8988T (cell line): ENCODE data around the gene LITAF.

Source experiments
- DNase-seq: peaks from one replicate; pipeline ENCODE4 v3.0.0; 2011

The LITAF gene

DNA sequence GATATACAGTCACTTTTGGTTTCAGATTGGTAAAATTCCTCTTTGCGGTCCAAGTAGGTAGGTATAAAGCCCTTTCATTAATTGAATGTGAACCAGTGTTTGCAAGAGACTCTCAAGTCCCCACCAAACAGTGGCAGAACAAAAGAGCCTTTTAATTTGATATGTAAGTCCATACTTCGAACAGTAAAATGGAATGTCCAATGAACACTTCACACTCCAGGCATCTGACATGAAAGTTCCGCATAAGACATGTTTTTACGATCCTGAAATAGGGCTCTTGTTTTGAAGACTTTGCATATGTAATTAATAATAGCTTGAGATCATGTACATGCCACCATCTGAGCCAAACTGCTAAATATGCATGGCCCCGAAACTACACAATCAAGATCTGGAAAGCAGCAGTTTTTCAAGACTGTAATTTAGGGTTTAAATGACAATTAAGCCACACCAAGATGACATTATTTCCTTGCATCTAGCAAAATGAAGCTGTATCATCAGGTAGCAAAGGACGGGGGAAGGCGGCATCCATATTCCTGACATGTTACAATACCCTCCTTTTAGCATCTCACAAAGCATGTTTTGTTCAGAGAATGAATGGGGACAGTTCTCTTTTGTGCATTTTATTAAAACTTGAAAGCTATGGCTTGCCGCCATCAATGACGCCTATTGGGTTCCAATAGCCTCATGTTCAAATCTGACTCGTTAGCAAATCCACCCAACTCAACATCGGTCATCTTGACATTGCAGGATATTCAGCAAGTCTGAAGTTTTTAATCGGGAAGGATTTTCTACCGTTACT, 39.4 kb downstream of the LITAF start:
- no peak for DNase-seq

DNA sequence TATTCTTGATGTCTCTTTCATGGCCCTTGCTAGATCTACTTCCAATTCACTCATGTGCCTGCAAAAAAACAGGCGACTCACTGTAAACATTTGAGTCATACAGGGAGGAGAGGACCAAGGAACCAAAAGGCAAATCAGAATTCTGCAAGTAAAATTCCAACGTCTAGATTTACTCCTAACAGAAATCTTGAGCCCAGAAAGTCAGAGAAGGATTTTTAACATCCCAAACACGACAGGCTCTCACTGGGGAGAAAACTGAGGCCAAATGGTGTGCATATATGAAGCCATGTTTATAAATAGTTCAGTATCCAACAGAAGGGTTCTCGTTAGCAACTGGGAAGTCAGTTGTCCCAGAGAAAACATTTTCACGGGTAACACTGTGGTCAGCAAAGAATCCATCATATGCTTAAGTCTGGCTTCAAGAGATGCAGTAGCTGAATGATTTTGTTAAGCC, 40.1 kb downstream of the LITAF start:
- no peak for DNase-seq

DNA sequence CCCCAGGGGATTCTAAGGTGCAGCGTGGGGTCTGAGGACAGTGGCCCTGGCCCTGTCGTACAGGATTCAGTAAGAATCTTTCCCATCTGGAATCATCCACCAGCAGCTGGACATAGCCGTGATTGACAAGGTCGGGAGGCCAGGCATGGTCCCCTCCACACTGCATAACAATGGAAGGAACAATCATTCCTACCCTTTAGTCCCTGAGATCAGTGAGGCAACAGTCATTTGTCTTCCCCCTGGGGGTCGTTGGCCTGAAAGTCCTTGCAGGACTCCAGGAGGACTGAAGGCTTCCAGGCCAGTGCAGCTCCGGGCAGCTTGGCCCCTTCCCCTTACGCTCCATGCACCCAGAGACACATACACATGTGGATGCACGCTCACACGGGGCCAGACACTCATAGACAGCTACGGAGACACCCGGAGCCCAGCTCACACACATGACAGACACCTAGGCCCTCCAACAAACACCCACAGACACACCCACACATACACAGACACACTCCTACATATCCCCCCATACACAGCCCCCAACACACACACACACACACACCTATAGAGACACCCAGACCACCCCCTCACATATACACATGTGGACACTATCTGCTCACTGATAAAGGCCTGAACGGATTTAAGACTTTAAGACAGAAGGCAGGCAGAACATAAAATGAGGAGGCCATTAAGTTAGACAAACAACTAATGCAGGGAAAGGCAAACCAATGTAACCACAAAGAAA, 42.9 kb downstream of the LITAF start:
- no peak for DNase-seq

DNA sequence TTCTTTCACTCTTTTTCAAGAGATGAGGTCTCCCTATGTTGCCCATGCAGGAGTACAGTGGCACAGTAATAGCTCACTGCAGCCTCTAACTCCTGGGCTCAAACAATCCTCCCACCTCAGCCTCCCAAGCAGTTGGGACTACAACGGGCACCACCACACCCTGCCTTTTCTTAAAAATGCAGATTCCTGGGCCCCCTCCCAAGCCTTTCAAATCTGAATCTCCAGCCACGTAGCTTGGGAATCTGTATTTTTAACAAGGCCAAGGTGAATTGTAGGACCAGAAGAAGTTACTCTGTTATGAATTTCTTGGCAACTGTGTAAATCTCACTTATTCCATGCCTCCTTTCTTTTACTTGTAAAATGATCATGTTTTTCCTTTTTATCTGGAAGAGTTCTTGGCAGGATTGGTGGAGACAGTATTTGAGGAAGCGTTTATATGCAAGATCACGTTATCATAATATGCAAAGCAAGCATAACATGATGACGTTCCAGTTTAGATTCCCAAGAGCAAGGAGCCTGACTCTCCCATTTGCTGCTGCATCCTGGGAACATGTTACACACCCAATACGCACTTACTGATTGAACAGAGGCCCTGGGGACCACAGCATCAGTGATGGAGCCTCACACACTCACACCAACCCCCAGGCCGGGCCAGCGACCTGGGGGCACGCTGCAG, 44.5 kb downstream of the LITAF start:
- DNase-seq, result no peak

DNA sequence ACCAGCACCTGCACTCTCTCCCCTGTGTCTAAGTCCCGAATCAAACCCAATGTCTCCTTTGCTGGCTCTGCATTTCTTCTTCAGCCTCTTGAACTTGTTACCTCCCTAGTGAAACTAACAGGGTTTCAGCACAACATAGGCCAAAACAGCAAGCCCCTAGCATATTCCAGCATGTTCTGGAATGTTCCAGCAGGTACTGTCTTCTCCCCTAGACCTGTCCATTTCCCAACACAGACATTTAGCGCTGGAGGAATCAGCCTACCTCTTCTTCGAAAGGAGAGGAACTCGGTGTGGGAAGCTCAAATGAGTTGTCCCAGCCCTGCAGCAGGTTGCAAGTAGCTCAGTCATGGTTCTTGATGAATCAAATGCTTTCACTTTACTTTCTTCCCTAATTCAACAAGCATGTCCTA, 47.1 kb downstream of the LITAF start:
- DNase-seq, result no peak

DNA sequence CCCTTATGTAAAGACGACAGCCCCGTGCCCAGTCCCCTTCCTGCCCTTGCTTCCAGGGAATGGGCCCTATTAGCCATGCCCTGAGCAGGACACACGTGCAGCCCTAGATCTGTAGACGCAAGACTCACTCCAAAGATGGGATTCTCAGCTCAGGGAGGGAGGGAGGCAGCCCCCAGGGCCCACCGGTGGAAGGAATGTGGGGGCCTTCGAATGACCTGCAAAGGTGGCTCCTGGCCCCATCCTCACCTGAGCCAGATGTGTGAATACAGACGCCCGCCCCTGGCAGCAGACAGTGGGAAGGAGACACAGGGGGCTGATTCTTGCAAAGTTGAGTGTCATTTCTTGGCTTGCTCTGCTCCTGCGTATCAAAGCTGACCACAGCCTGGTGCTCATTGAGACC, 47.8 kb downstream of the LITAF start:
- DNase-seq, result no peak

DNA sequence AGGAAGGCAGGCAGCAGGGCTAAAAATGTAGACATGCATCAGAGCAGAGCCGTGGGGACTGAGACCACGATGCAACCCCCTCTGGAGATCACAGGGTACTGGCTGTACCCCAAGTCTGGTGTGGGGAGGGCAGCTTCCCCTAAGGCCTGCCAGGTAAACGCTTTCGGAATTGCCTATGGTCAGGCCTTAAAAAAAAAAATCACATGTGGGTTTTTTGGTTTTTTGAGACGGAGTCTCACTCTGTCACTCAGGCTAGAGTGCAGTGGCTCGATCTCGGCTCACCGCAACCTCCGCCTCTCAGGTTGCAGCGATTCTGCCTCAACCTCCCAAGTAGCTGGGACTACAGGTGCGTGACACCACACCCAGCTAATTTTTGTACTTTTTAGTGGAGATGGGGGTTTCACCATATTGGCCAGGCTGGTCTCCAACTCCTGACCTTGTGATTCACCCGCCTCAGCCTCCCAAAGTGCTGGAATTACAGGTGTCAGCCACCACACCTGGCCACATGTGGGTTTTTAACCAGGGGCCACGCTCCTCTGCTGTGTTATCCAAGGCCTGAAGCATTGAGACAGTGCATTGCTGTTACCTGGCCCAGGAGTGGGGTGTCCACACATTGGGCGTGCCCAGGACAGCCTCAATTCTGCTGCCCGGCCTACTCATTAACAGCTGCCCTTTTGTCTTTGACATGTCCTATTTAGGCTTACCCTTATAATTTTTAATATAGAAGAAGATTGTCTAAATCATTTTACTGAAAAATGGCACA, 50.4 kb downstream of the LITAF start:
- DNase-seq, result no peak

DNA sequence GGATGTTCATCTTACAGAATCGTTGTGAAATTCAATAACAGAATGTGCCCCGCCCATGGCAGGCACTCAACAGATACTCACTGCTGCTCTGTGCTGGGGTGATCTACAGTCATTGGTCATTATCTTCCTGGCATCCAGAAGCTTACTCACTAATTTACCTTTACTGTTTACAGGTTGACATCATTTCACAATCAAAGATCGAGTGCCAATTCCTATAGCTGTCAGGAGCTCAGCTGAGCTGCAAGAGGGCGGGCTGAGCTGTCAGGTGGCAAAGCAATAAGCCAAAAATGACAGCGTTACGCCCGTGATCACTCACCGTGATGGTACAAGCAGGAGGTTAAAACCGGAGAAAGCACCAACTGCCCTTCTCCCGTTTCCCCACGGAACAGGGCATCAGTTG, 51.2 kb downstream of the LITAF start:
- no peak for DNase-seq

DNA sequence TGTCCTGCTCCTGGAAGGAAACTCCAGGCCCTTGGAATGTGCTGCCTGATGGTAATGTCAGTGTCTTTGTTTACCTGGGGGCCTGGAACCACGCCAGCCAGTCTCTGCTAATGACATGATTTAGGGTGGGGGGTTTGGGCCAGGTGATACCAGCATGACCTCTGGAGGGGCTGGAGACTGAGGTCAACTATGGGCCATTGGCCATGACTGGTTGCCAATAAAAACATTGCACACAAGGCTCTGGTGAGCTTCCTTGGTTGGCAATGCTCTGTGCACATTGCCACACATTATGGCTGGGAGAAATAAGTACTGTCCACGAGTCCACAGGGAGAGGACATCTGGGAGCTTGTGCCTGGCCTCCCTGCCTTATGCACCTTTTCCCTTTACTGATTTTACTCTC, 52.5 kb downstream of the LITAF start:
- DNase-seq, result no peak

DNA sequence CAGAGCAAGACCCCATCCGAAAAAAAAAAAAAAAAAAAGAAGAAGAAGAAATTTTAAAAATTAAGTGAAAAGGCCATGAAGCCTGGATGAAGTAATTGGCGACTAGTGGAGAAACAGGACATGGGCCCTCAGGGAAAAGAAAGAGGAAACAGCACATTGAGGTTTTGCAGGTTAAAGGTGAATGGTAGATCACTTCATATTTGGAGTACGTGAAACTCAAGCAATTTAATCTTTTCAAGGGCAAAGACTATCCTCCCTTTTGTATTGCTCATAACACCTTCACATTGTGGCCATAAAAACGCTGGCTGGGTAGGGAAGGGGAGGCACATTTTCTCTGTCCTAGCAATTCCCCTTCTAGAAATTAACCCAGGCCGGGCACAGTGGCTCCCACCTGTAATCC, 53.1 kb downstream of the LITAF start:
- DNase-seq, result no peak

DNA sequence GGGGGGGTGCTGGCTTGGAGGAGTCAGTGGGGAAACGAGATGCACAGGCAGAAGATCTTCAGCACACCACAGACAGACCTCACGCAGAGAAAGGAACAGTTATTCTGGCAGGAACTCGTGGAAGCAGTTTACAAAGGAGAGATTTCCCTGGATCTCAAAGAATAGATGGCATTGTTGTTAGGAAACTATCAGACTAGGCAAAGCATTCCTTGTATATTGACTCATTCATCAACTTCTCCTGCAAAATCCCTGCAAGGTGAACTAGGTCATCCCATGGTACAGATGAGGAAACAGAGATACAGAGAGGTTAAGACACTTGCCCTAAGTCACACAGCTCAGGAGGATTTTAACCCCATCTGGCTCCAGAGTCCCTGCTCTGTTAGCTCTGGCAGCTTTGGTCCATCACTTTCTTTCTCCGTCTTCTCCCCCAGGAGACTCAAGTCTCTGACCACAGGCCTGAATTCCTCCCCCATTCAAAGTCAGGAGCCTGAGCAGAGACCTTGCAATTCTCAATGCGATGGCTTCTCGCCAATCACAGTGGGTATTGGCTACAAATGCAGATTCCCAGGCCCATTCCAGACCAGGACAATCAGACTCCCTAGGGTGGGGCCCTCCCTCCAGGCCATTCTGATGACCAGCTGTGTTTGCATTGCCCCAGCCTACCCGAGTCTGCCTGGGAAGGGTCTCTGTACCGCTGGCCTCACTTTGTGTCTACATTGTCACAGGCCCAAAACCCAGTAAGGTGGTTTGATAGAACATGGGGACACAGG, 56.4 kb downstream of the LITAF start:
- DNase-seq, result no peak

DNA sequence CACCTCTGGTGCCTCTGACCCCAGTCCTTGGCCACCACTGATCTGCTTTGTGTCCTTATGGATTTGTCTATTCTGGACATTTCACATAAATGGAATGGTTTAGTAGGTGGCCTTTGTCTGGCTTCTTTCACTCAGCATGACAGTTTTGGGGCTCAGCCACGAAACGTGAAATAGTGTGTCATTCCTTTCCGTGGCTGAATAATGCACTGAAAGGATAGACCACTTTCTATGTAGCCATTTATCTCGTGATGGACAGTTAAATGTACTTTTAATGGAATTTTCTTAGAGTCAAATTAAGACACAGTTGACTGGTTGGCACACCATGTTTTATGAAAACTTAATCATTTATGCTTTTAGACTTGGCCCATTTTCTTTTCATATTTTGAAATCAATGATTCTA, 57.4 kb downstream of the LITAF start:
- DNase-seq, result no peak

DNA sequence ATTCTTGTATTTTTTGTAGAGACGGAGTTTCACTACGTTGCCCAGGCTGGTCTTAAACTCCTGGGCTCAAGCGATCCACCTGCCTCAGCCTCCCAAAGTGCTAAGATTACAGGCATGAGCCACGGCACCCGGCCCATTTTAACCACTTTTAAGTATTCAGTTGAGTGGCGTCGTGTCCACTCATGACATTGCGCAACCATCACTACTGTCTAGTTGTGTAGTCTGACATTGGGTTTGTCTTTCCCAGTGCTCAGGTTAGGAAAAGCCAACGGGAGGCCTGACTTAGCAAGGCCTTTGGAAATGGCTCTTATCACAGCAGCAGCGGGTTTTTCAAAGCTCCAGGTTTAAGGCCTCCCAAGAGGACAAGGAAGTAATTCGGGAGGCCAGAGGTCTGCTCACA, 58.7 kb downstream of the LITAF start:
- DNase-seq, result no peak

DNA sequence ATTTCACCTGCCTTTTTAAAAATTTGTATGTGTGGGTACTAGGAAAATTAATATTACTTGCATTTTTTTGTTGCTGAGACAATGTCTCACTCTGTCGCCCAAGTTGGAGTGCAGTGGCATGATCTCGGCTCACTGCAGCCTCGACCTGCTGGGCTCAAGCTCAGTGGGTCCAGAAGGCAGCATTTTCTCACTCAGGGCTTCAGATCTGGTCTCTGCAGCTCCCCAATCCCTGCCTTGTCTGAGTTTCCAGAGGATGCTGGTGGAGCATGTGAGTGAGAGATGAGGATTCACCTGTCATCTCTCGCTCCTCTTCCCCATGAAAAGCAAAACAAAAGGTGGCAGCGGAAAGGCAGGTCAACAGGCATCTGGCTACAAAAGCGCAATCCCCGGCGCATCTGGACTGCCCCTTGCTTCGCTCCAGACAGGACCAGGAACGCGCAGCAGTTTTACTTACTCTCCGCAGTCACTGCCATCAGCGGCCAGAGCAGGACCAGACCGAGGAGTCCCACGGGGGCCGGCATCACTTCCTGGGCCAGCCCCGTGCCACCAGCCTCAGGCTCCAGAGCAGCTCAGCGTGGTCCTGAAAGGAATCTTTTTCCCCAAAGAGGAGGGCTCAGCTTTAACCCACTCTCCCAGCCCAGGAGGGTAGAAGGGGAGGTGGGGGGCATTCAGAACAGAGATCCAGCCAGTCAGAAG, 59.9 kb downstream of the LITAF start:
- DNase-seq, result no peak

DNA sequence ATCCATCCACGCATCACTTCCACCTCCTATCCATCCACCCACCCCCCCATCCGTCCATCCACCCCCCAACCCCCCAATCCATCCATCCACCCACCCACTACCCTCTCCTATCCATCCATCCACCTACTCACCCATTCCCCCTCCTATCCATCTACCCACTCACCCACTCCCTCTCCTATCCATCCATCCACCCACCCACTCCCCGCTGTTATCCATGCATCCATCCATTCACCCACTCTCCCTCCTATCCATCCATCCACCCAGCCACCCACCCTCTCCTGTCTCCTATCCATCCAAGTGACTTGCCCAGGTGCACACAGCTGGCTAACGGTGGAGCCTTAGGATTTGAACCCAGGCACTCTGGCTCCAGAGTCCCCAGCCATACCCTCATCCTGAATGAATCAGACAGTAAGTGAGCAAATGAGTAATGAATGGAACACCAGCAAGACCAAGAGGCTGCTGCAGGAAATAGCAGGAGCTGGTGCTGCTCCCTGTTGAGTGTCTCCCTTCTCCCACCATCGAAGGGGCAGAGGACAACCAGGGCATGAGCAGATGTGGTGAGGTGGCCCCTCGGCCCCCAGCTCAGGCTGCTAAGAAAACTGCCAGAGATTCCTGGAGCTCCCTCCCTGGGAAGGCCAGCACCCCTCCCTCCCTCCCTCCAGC, 62.5 kb downstream of the LITAF start:
- DNase-seq, result no peak

DNA sequence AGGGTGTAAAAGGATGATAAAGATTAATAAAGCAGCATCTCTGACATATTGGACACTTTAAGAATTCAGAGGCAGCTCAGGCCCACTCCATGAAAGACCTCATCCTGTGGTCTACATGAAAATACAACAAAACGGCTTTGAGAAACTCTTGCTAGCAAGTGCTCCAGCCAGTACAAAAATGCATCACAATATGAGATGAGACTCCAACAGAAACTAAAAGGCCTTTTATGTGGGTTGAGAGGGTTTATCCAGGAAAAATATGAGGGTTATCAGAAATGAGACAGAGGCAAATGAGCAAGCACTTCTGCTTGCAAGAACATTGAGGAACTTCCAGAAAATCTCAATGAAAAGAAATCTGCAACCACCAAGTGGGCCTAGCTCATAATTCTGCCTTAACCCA, 65.7 kb downstream of the LITAF start:
- no peak for DNase-seq

DNA sequence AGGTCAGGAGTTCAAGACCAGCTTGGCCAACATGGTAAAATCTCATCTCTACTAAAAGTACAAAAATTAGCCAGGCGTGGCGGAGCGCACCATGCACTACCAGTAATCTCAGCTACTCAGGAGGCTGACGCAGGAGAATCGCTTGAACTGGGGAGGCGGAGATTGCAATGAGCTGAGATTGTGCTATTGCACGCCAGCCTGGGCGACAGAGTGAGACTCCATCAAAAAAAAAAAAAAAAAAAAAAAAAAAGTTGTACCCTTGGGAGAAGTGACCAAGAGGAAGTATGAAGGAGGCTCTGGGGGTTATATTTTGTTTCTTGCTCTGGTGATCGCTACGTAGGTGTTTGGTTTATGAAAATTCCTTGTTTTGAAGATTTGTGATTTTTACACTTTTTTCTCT, 66.3 kb downstream of the LITAF start:
- no peak for DNase-seq

DNA sequence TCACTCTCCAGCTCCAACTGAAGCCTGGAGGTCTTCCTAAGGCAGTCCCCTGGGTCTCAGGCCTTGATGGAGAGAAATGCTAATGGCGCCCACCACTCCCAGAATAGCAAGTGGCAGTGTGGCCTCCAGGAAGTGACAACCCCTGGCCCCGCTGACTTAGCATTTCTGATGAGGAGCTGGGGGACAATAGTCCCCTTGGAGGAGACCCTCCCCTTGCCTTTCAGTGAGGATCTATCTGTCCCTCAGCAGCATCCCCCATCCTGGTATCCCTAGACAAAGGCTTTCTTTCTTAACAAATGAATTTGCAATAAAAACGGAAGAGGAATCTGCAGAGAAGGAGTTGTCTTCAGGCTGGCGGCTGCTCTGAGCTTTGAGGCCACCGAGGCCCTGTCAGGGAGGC, 68.8 kb downstream of the LITAF start:
- DNase-seq, result no peak

DNA sequence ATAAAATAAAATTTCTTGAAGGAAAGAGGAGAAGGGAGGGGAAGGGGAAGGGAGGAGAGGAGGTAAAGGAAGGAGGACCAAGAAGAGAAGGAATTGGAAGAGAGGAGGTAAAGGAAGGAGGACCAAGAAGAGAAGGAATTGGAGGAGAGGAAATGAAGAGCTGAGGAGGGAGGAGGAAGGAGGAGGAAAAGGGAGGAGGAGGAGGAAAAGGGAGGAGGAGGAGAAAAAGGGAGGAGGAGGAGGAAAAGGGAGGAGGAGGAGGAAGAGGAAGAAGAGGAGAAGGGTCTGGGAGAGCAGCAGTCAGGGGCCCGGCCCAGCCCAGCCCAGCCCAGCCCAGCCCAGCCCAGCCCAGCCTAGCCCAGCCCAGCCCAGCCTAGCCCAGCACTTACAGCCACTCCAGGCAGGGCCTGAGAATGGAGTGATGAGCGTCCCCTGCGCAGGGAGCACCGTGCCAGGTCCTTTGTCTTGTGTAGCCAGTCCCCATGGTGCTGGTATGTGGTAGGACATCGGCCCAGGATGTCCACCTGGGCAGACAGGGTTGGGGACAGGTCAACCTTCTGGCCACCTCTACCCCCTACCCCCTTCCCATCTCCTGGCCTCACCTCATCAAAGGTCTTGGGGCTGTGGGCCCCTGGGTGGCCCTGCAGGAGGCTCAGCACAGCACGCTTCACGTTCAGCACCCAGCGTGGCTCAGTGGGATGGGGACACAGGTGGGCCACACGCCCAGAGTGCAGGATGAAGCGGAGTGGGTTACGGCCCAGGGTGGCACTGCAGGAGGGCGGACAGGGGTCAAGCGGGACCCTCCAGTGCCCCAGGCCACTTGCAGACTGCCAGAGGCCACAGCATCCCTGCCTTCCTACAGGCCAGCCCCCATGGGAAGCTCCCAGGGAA, 70.9 kb downstream of the LITAF start:
- DNase-seq, result no peak

DNA sequence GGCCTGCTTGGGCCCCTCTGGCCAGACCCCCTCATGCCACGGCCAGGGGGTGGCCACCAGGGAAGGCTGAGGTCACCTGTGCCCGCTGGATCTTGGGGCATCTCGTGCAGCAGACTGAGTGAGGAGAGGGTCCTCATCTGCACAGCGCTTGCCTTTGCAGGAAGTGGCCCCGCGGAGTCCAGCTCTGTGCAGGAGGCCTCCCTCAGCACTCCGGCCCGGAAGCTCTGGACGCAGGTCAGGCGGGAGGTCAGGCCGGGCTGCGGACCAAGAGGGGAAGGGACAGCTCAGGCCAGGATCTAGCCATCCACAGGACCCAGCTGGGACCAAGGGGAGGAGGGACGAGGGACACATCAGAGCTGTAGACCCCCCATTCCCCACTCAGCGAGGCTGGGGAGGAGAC, 72.4 kb downstream of the LITAF start:
- DNase-seq, result no peak
